NCI-H82 (cell line): ENCODE measurements around the gene PCDH15.
A peak's percentile ranks its signal among the peaks of the same experiment; 100 is the strongest.
"Not testable (repeated sequence)": the region's sequence is repeated elsewhere in the genome, so short reads cannot be mapped to it uniquely, and the experiment has no call there.

ENCODE experiments used
- DNase-seq: peaks from one replicate; lab custom pipeline; 2025; lab: John Stamatoyannopoulos, UW

The PCDH15 gene

GRCh38 chr10:54554028-54554427 is 247.0 kb downstream of the PCDH15 start:
- DNase-seq = no peak

DNA sequence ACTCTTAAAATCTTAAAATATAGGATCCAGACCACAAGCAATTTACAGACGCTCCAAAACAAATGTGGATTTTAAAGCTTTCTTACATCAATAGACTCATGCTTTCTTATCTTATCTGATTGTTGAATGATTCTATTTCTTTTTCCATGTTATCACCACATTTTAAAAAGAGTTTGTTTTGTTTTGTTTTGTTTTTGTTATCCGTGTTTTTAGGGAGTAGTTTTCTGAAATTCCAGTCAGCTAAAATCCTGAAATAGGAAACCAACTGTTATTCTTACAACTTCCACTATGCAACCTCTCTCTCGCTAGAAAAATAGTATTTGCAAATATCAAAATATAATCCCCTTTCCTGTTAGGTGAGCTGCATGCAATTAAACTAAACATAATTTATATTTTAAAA is 251.0 kb downstream of the PCDH15 start:
- DNase-seq = no peak

- DNase-seq = no peak
Observed at GRCh38 chr10:54531296-54531695, 269.7 kb downstream of the PCDH15 start.

DNA sequence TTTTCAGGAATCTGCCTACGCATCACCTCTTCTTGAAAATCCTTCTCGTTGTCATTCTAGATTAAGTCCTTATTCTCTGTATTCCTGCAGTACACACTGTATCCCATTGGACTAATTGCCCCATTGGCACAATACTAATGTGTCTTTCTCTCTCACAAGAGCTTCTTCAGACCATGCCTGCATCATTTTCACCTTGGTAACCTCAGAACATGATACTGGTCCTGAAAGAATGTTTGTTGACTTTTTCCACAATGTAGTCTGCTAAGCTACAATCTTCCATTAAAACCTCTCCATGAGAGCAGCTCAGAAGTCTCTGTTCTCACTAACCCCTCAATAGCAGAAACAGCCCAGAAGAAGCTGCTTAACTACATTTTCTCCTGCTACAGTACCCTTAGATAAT is 270.7 kb downstream of the PCDH15 start:
- no peak for DNase-seq

GRCh38 chr10:54525816-54526215 is 275.2 kb downstream of the PCDH15 start:
- no peak for DNase-seq

GRCh38 chr10:54515244-54515643 is 285.8 kb downstream of the PCDH15 start:
- not testable (repeated sequence) for DNase-seq

- DNase-seq = no peak
Observed at GRCh38 chr10:54503863-54504262, 297.2 kb downstream of the PCDH15 start.

- no peak for DNase-seq
Observed at GRCh38 chr10:54501929-54502328, 299.1 kb downstream of the PCDH15 start.

GRCh38 chr10:54496852-54497251 is 304.2 kb downstream of the PCDH15 start:
- DNase-seq = no peak

- no peak for DNase-seq
Observed at GRCh38 chr10:54487743-54488142, 313.3 kb downstream of the PCDH15 start.

- DNase-seq = no peak
Observed at GRCh38 chr10:54485971-54486370, 315.1 kb downstream of the PCDH15 start.

DNA sequence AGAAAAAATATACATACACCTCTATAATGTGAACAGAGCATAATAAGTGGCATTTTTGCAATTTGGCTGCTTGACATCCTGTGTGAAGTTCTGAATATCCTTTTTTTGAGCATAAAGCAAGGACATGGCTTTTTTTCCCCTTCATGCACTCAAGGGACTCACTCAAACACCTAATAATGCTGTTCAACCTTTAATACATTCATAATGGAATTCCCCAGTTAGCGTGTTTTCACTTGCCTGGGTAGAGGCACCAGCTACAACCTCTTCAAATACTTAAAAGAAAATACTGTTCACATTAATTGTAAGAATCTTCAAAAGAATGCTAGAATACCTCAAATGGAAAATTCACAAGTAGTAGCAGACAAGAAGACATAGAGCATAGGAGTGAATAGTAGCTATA is 316.8 kb downstream of the PCDH15 start:
- no peak for DNase-seq

DNA sequence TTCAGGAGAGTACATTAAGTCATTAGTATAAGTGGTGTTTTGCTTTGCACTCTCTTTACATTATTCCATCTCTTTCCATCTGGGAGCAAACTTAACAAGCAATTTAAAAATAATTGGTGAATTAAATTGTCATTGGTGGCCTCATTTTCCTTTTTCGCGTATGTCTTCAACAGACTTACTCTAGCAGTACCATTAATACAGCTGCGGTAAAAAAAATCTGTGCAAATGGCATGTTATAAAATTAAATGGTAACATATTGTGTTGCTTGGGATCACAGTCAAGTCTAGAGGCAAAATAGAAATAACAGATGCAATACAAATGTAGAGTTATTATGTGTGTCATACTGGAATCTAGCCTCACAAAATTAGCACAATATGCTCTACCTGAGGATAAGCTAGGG is 322.4 kb downstream of the PCDH15 start:
- DNase-seq = no peak

DNA sequence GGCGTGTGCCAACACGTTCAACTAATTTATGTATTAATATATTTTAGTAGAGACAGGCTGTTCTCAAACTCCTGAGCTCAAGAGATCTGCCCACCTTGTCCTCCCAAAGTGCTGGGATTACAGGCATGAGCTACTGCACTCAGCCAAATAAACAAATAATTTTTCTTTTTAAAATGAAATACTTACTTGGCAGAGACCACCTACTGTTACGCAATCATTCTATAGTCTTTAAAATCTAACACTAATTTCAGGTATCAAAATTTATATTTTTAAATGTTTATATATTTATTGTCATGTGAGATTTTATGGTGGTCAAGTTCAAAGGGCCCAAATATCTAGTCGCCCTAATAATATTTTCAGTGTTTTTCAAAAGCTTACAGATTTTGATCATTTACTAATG is 323.3 kb downstream of the PCDH15 start:
- no peak for DNase-seq

- DNase-seq = no peak
Observed at GRCh38 chr10:54470324-54470631, 330.8 kb downstream of the PCDH15 start.

DNA sequence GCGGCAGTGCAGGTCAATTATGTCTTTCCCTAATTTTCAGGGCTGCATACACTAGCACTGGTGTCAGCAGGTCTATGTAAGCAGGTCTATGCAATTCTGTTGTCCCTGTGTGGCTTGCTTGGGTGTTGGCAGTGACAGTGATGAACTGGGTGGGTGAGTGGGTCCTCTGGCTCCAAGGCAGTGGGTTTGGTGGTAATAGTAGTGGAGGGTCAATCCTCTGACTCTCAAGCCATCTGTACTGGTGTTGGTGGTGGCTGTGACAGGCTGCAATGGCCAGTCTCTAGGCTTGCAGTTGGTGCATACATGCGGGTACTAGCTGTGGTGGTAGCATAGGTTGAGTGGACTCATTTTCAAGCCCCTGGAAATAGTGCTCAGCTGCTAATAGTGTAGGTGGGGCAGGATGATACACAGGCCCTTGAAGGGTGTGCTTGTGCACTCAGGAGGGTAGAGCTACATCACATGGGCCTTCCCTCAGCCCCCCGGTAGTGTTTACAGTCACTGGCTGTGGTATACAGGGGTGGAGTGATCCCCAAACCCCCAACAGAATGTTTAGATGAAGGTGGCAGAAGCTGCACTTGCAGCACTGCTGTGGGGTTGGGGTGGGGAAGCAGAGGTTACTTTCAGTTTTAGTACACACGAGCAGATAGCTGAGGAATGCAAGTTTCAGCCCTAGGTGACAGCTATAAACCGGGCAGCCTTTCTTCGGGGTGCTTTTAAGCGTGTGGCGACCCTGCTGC is 331.3 kb downstream of the PCDH15 start:
- DNase-seq = no peak

DNA sequence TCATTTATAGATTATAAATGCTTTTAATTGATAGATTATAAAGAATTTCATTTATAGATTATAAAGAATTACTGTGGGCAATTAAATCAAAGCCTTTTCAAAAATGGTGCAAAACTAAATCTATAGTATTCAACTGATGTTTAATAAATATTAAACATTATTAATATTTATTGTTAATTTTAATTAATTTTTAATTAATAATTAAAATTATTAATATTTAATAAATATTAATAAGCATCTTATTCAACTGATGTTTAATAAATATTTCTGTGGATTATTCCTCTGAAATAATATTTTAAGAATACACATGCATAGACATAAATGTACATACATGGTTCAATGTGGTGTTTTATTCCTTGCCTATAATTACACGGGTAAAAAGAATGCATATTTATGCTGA is 346.8 kb downstream of the PCDH15 start:
- DNase-seq = no peak

- DNase-seq = no peak
Observed at GRCh38 chr10:54449056-54449455, 352.0 kb downstream of the PCDH15 start.

DNA sequence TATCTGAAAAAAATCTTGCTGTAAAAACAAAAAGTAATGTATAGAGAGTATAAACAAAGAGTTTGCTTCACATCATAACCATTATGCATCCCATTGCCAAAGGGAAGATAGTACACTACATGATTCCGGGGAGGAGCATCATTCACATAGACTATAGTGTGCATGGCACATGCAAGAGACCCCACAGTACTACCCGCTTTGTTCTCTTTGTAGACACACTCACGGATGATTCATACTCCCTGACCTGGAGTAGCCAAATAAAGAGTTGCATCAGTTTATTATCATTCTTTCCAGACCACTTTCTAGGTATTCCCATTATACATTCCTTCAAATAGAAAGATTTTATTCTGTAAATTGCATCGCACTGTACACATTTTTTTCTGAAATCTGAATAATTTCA is 356.9 kb downstream of the PCDH15 start:
- DNase-seq = no peak

- no peak for DNase-seq
Observed at GRCh38 chr10:54441275-54441674, 359.8 kb downstream of the PCDH15 start.

DNA sequence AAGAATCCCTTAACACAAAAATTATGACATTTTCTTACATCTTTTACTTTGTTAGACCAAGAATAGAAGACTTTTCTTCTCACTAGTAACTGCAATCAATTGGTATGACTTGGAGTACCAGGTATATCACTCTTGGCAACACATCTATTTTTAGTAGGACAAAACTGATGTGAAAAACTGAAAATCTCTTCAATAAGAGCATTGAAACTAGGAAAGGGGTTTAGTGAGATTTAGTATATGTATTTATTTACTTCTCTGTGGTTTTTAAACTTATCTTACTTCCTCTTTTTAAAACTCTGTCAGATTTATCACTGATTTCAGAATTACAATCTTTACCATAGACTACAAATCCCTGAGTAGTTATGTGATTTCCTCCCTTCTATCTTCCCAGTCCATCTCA is 366.2 kb downstream of the PCDH15 start:
- no peak for DNase-seq

DNA sequence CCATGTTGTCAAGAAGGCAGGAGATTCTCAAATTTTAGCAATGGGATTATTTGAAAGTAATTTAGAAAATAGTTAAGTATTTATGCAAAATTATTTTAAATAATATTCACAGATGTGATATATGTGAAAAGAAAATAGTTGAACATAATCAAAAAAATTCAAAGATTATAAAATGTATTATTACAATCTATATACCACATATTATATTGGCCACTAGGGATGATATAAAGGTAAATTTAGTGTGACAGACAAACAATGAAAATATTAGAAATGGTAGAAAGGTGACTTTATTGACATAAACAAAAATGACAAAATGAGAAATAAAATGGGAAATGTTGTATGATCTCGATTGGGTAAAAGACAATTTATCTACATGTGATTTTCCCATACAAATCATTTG is 385.5 kb downstream of the PCDH15 start:
- DNase-seq = no peak

- peak; percentile 53 for DNase-seq
Observed at GRCh38 chr10:54402576-54402975, 398.5 kb downstream of the PCDH15 start.

GRCh38 chr10:54396031-54396430 is 405.0 kb downstream of the PCDH15 start:
- DNase-seq = no peak

GRCh38 chr10:54394598-54394997 is 406.4 kb downstream of the PCDH15 start:
- peak; percentile 8 for DNase-seq
